T-helper 22 cell (primary cell): ENCODE data around the gene CACNA2D3.

Experiments used
- DNase-seq: peaks from one replicate; pipeline ENCODE4 v3.0.0-alpha.2; 2020; ENCODE audit warnings: low read depth

CACNA2D3 gene

GRCh38 chr3:54171509-54171908 is 49.2 kb downstream of the CACNA2D3 start:
- DNase-seq: no peak

GRCh38 chr3:54171951-54172350 is 49.6 kb downstream of the CACNA2D3 start:
- no peak for DNase-seq

- no peak for DNase-seq
These were observed 51.0 kb downstream of the CACNA2D3 start for GRCh38 chr3:54173371-54173770.

GRCh38 chr3:54176106-54176505 is 53.8 kb downstream of the CACNA2D3 start:
- no peak for DNase-seq

- no peak for DNase-seq
These were observed 55.5 kb downstream of the CACNA2D3 start for GRCh38 chr3:54177816-54178215.

GRCh38 chr3:54178376-54178775 is 56.0 kb downstream of the CACNA2D3 start:
- no peak for DNase-seq

GRCh38 chr3:54180921-54181320 is 58.6 kb downstream of the CACNA2D3 start:
- no peak for DNase-seq

GRCh38 chr3:54182242-54182641 is 59.9 kb downstream of the CACNA2D3 start:
- DNase-seq: no peak

GRCh38 chr3:54185740-54186139 is 63.4 kb downstream of the CACNA2D3 start:
- no peak for DNase-seq

GRCh38 chr3:54188176-54188791 is 65.9 kb downstream of the CACNA2D3 start:
- DNase-seq: no peak

GRCh38 chr3:54191220-54191619 is 68.9 kb downstream of the CACNA2D3 start:
- no peak for DNase-seq

- no peak for DNase-seq
These were observed 69.7 kb downstream of the CACNA2D3 start for GRCh38 chr3:54192026-54192425.

- no peak for DNase-seq
These were observed 70.7 kb downstream of the CACNA2D3 start for GRCh38 chr3:54193093-54193492.

- no peak for DNase-seq
These were observed 74.1 kb downstream of the CACNA2D3 start for GRCh38 chr3:54196360-54196991.

GRCh38 chr3:54197509-54197908 is 75.2 kb downstream of the CACNA2D3 start:
- no peak for DNase-seq

GRCh38 chr3:54198556-54198955 is 76.2 kb downstream of the CACNA2D3 start:
- DNase-seq: no peak

- DNase-seq: no peak
These were observed 79.7 kb downstream of the CACNA2D3 start for GRCh38 chr3:54202054-54202453.

- DNase-seq: no peak
These were observed 80.4 kb downstream of the CACNA2D3 start for GRCh38 chr3:54202651-54203248.

- no peak for DNase-seq
These were observed 84.5 kb downstream of the CACNA2D3 start for GRCh38 chr3:54206874-54207273.

GRCh38 chr3:54211097-54211496 is 88.7 kb downstream of the CACNA2D3 start:
- DNase-seq: no peak

GRCh38 chr3:54212723-54213122 is 90.4 kb downstream of the CACNA2D3 start:
- DNase-seq: no peak

GRCh38 chr3:54213907-54214306 is 91.6 kb downstream of the CACNA2D3 start:
- no peak for DNase-seq

GRCh38 chr3:54214845-54215244 is 92.5 kb downstream of the CACNA2D3 start:
- DNase-seq: no peak

GRCh38 chr3:54215521-54215920 is 93.2 kb downstream of the CACNA2D3 start:
- DNase-seq: no peak
